SK-N-SH (cell line): Measurements from ENCODE around the gene PSMD2. TPM values are rescaled to one million over a fixed set of nuclear protein-coding genes. Genes with fewer than 3 reads are reported as not detected.

Experiments used
- CTCF ChIA-PET: fragments of 300-600, 350-600 bp; formaldehyde crosslinking; extraction: SDS; loops from one replicate; lab custom pipeline; 2021; lab: Yijun Ruan, JAX
- POLR2A ChIA-PET: fragments of 350-600 bp; sonication (Branson Sonifier 250); formaldehyde crosslinking; extraction: SDS; loops from one replicate; lab custom pipeline; 2020; ENCODE audit warnings: antibody characterized with exemption, inconsistent platforms; lab: Yijun Ruan, JAX
- DNase-seq: peaks from one replicate; pipeline ENCODE4 v3.0.0; 2012
- H2AFZ ChIP-seq: fragments of 200-600 bp; sonication (generic); 2 replicates; pipeline ENCODE4 v1.8.1; 2016; ENCODE audit warnings: antibody characterized with exemption, mild to moderate bottlenecking, low read depth
- H3F3A ChIP-seq: fragments of 200-600 bp; sonication (generic); replicated peaks from 2 replicates; pipeline ENCODE3; 2016; ENCODE audit warnings: antibody characterized with exemption, mild to moderate bottlenecking; ENCODE audit not compliant: insufficient read depth
- H3K27ac ChIP-seq, 2 experiments: fragments of 200-500 bp in 1 of 2; fragments of 200-600 bp in 1 of 2; sonication (Bioruptor generic) in 1 of 2; sonication (generic), shearing (Covaris generic) in 1 of 2; 2 replicates each; pipeline versions ENCODE4 v1.5.1 to v1.6.1; 2014 to 2016; ENCODE audit warnings: low read depth in 2 of 2, inconsistent platforms in 1 of 2, low read length in 1 of 2, mild to moderate bottlenecking in 1 of 2, mixed read lengths in 1 of 2
- H3K27me3 ChIP-seq: fragments of 200-600 bp; sonication (generic), shearing (Covaris generic); 2 replicates; pipeline ENCODE4 v1.6.1; 2016; ENCODE audit warnings: mixed run types; ENCODE audit not compliant: insufficient read depth
- H3K36me3 ChIP-seq, 2 experiments: fragments of 200-500 bp in 1 of 2; fragments of 200-600 bp in 1 of 2; sonication (Bioruptor generic) in 1 of 2; sonication (generic) in 1 of 2; replicated peaks in 1 of 2; 2 replicates each; pipeline versions ENCODE3 to v1.5.1; 2014 to 2016; ENCODE audit warnings: low read length in 1 of 2, mild to moderate bottlenecking in 1 of 2; ENCODE audit not compliant: insufficient read depth in 2 of 2, control insufficient read depth in 1 of 2
- H3K4me1 ChIP-seq, 2 experiments: fragments of 200-500 bp in 1 of 2; fragments of 200-600 bp in 1 of 2; sonication (Bioruptor generic) in 1 of 2; sonication (generic), shearing (Covaris generic) in 1 of 2; 2 replicates each; pipeline versions ENCODE4 v1.5.1 to v1.6.1; 2014 to 2016; ENCODE audit warnings: low read depth in 1 of 2, low read length in 1 of 2, mixed run types in 1 of 2; ENCODE audit not compliant: insufficient read depth in 2 of 2, control insufficient read depth in 1 of 2
- H3K4me2 ChIP-seq: fragments of 200-600 bp; sonication (generic), shearing (Covaris generic); 2 replicates; pipeline ENCODE4 v1.6.1; 2017; ENCODE audit warnings: mixed run types
- H3K4me3 ChIP-seq, 2 experiments: fragments of 200-500 bp in 1 of 2; fragments of 200-600 bp in 1 of 2; sonication (Bioruptor generic) in 1 of 2; sonication (generic), shearing (Covaris generic) in 1 of 2; 2 replicates each; pipeline versions ENCODE4 v1.5.1 to v1.8.1; 2014 to 2016; ENCODE audit warnings: low read depth in 2 of 2, inconsistent platforms in 1 of 2, low read length in 1 of 2, mild to moderate bottlenecking in 1 of 2, mixed read lengths in 1 of 2, moderate library complexity in 1 of 2
- H3K79me2 ChIP-seq: fragments of 200-600 bp; sonication (generic); 2 replicates; pipeline ENCODE4 v1.8.1; 2017; ENCODE audit warnings: mild to moderate bottlenecking; ENCODE audit not compliant: insufficient read depth
- H3K9ac ChIP-seq: fragments of 200-600 bp; sonication (generic); 2 replicates; pipeline ENCODE4 v1.6.1; 2017; ENCODE audit warnings: mixed run types
- H3K9me2 ChIP-seq: fragments of 200-600 bp; sonication (generic); 2 replicates; pipeline ENCODE4 v1.6.1; 2017; ENCODE audit warnings: mixed run types
- H3K9me3 ChIP-seq: fragments of 200-600 bp; sonication (generic); 2 replicates; pipeline ENCODE4 v1.6.1; 2017; ENCODE audit warnings: mixed run types, mild to moderate bottlenecking, moderate library complexity
- H4K20me1 ChIP-seq: fragments of 200-600 bp; sonication (generic); 2 replicates; pipeline ENCODE4 v1.6.1; 2017; ENCODE audit warnings: mild to moderate bottlenecking, mixed run types; ENCODE audit not compliant: insufficient read depth
- CHD2 ChIP-seq: fragments of 150-350 bp; IDR thresholded peaks from 2 replicates; pipeline ENCODE4 v1.6.1; 2018; ENCODE audit warnings: low read length; ENCODE audit not compliant: partially characterized antibody
- EP300 ChIP-seq, 2 experiments: IDR thresholded peaks; 2 replicates each; pipeline versions ENCODE4 v1.4.0 to v1.6.1; 2012; ENCODE audit warnings: borderline replicate concordance in 1 of 2, low read depth in 1 of 2, low read length in 1 of 2
- EZH2phosphoT487 ChIP-seq: fragments of 200-600 bp; sonication (generic); IDR thresholded peaks from 2 replicates; pipeline ENCODE4 v1.6.1; 2017; ENCODE audit warnings: low read depth, mixed run types, mild to moderate bottlenecking, antibody characterized with exemption, moderate library complexity, borderline replicate concordance
- FOXJ3 ChIP-seq: sonication (generic); formaldehyde crosslinking; IDR thresholded peaks from 2 replicates; pipeline ENCODE4 v1.5.1; 2020; ENCODE audit warnings: mild to moderate bottlenecking, missing genetic modification reagents
- GABPA ChIP-seq: IDR thresholded peaks from 2 replicates; pipeline ENCODE4 v1.4.0; 2012; ENCODE audit warnings: low read depth, mild to moderate bottlenecking
- NRF1 ChIP-seq: IDR thresholded peaks from 2 replicates; pipeline ENCODE4 v1.6.1; 2012; ENCODE audit warnings: low read depth, mild to moderate bottlenecking, low read length
- RAD21 ChIP-seq: IDR thresholded peaks from 2 replicates; pipeline ENCODE4 v1.6.1; 2012; ENCODE audit warnings: mild to moderate bottlenecking, low read length
- RXRA ChIP-seq: IDR thresholded peaks from 2 replicates; pipeline ENCODE4 v1.4.0; 2012; ENCODE audit warnings: low read depth, mild to moderate bottlenecking, borderline replicate concordance
- SIN3A ChIP-seq: IDR thresholded peaks from 2 replicates; pipeline ENCODE4 v1.6.1; 2012; ENCODE audit warnings: low read depth, mild to moderate bottlenecking, low read length, moderate library complexity, borderline replicate concordance
- WGBS: methylation state at CpG from one replicate; pipeline ENCODE4 v1.1.6; 2017; ENCODE audit warnings: low lambda C conversion rate; 5-methylcytosine and 5-hydroxymethylcytosine counted together
- polyA plus RNA-seq, 3 experiments: library from polyadenylated mRNA; depleted of rRNA; stranded (reverse); fragments of >200 nt; gene quantifications; 2 replicates each; pipeline ENCODE4 v1.2.3, GENCODE V29; 2012
- TF ChIP-seq, protein P1 (sequence below): IDR thresholded peaks from 2 replicates; pipeline ENCODE4 v1.4.0; 2012; ENCODE audit warnings: low read depth
- TF ChIP-seq, protein P2 (sequence below): IDR thresholded peaks from 2 replicates; pipeline ENCODE4; 2012

The PSMD2 gene
- polyA plus RNA-seq, 1 of the 3 experiments (the other 2 are of a cell fraction) = 328 TPM

DNA sequence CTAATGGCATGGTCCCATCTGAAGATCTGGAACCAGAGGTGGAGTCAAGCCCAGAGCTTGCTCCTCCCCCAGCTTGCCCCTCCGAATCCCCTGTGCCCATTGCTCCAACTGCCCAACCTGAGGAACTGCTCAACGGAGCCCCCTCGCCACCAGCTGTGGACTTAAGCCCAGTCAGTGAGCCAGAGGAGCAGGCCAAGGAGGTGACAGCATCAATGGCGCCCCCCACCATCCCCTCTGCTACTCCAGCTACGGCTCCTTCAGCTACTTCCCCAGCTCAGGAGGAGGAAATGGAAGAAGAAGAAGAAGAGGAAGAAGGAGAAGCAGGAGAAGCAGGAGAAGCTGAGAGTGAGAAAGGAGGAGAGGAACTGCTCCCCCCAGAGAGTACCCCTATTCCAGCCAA, 22.6 kb downstream of the PSMD2 start (continued):
- TF ChIP-seq, protein P1, sequence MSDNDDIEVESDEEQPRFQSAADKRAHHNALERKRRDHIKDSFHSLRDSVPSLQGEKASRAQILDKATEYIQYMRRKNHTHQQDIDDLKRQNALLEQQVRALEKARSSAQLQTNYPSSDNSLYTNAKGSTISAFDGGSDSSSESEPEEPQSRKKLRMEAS = no peak

DNA sequence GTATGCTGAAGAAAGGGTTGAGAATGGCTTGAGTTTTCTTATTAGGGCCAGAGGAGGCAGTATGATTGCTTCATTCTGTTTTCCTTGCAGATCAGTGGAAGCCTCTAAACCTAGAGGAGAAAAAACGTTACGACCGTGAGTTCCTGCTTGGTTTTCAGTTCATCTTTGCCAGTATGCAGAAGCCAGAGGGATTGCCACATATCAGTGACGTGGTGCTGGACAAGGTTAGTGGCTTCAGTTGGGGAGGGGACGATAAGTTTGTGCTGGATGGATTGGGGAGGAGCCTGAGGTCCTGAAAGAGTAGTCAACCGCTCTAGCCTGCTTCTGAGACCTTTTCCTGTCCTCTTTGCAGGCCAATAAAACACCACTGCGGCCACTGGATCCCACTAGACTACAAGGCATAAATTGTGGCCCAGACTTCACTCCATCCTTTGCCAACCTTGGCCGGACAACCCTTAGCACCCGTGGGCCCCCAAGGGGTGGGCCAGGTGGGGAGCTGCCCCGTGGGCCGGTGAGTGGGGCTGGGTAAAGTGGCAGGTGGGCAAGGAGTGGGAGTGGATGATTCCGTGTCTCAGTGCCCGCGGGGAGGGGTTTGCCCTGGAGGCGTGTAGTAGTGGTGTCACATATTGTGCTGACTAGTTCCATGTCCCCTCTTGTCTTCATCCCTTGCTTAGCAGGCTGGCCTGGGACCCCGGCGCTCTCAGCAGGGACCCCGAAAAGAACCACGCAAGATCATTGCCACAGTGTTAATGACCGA, 23.9 kb downstream of the PSMD2 start:
- Histone ChIP-seq H3K4me3 (no peak overlapping the region), H3K4me1 (peaks cover 13 to 26% of the 10 kb centered on the region in 2 experiments; a peak in 3 of 4 replicates), H4K20me1 (peaks cover 75% of the 10 kb centered on the region), H3K36me3 (peaks cover 80 to 89% of the 10 kb centered on the region in 2 experiments), H3F3A (peaks cover 41% of the 10 kb centered on the region), H3K27ac (peak overlapping the region in 1 of 2 experiments; percentile 2; a peak in 1 of 4 replicates), H3K9ac (no peak overlapping the region), H3K4me2 (no peak overlapping the region)
- DNase-seq = peak; percentile 17
- ChIA-PET CTCF (no interaction called here), POLR2A (interaction anchor here (1.2 kb wide), 1 partner anchor 14 kb away, joined by 3 read pairs; the partner anchor contains the start of gene FAM131A)
- 97% methylated on average over 15 of the region's 20 CpGs for WGBS
- TF ChIP-seq NRF1 (no peak), SIN3A (no peak), GABPA (no peak), FOXJ3 (CRISPR knock-in tag) (no peak), CHD2 (no peak), EZH2phosphoT487 (no peak), RAD21 (no peak)
- TF ChIP-seq, protein P2, sequence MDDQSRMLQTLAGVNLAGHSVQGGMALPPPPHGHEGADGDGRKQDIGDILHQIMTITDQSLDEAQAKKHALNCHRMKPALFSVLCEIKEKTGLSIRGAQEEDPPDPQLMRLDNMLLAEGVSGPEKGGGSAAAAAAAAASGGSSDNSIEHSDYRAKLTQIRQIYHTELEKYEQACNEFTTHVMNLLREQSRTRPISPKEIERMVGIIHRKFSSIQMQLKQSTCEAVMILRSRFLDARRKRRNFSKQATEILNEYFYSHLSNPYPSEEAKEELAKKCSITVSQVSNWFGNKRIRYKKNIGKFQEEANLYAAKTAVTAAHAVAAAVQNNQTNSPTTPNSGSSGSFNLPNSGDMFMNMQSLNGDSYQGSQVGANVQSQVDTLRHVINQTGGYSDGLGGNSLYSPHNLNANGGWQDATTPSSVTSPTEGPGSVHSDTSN = no peak
- TF ChIP-seq, all 33 proteins: peak for 0
- Histone ChIP-seq H3K79me2 (peaks cover 96% of the 10 kb centered on the region), H2AFZ (no peak overlapping the region), H3K9me3 (no peaks in the 10 kb centered on the region), H3K27me3 (no peaks in the 10 kb centered on the region), H3K9me2 (no peaks in the 10 kb centered on the region)

DNA sequence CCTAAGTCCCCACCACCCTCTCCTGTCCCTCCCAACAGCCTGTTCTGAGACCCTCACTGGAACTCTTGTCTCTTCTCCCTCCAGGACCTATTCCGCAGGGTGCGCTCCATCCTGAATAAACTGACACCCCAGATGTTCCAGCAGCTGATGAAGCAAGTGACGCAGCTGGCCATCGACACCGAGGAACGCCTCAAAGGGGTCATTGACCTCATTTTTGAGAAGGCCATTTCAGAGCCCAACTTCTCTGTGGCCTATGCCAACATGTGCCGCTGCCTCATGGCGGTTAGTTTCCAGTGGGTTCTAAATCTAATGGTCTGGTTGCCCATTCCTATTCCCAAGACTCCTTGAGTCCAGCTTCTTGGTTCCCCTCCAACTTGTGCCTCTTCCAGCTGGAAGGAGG, 24.7 kb downstream of the PSMD2 start:
- no peak for DNase-seq
- H3K9me2 ChIP-seq = no peaks in the 10 kb centered on the region
- H3K4me1 ChIP-seq = peaks cover 13 to 19% of the 10 kb centered on the region in 2 experiments; a peak in 3 of 4 replicates
- H2AFZ ChIP-seq = no peak overlapping the region
- ChIA-PET POLR2A (interaction anchor here (1.2 kb wide), 1 partner anchor 13 kb away, joined by 3 read pairs; the partner anchor contains the start of gene FAM131A), CTCF (interaction anchor here (1.2 to 1.3 kb wide), 2 partner anchors 13 to 18 kb away, joined by 3 to 5 read pairs; partner anchors contain the start of gene FAM131A)
- no peak overlapping the region for H3K4me3 ChIP-seq
- WGBS = 97% methylated on average over 7 of the region's 8 CpGs
- H4K20me1 ChIP-seq = peaks cover 67% of the 10 kb centered on the region
- TF ChIP-seq EP300 (IDR thresholded peaks at IDR 0.05; ENCODE audit: borderline replicate concordance in 1 of 2, low read depth in 1 of 2, low read length in 1 of 2) (no peak), RXRA (no peak), CHD2 (no peak)
- no peak overlapping the region for H3K27ac ChIP-seq
- peaks cover 40% of the 10 kb centered on the region for H3F3A ChIP-seq
- no peaks in the 10 kb centered on the region for H3K9me3 ChIP-seq
- no peak overlapping the region for H3K9ac ChIP-seq
- H3K79me2 ChIP-seq = peaks cover 96% of the 10 kb centered on the region
- peaks cover 82 to 88% of the 10 kb centered on the region in 2 experiments for H3K36me3 ChIP-seq
- no peaks in the 10 kb centered on the region for H3K27me3 ChIP-seq
- H3K4me2 ChIP-seq = no peak overlapping the region
